Panc1 (cell line): Measurements from ENCODE around the gene KLF6. TPM values are rescaled to one million over a fixed set of nuclear protein-coding genes. Genes with fewer than 3 reads are reported as not detected.

Source experiments
- ATAC-seq: fragments of 200-7000 bp; cut with Tn5 transposase; 2 replicates; pipeline ENCODE4 v1.9.1; 2020; ENCODE audit warnings: mild to moderate bottlenecking, moderate library complexity
- BruUV-seq: library from RNA; stranded (reverse); fragments of 400-500 nt; replicated peaks from 2 replicates; lab custom pipeline; 2021; lab: Mats Ljungman, UMichigan
- CTCF ChIA-PET: fragments of 300-600 bp; sonication (Branson Sonifier 250); formaldehyde crosslinking; loops from one replicate; lab custom pipeline; 2022; ENCODE audit warnings: antibody characterized with exemption; lab: Charles Lee
- POLR2A ChIA-PET: fragments of 300-600 bp; sonication (Branson Sonifier 250); formaldehyde crosslinking; loops from one replicate; lab custom pipeline; 2022; ENCODE audit warnings: antibody characterized with exemption; lab: Charles Lee
- DNase-seq: peaks from one replicate; pipeline ENCODE4 v3.0.0-alpha.2; 2010; ENCODE audit warnings: low read depth, low spot score
- H3K27ac ChIP-seq: 2 replicates; pipeline ENCODE4 v1.5.1; 2011; ENCODE audit warnings: mild to moderate bottlenecking, low read length, inconsistent platforms
- H3K27me3 ChIP-seq: fragments of 200-500 bp; sonication (Bioruptor generic); 2 replicates; pipeline ENCODE4 v1.6.0; 2014; ENCODE audit warnings: low read length, inconsistent platforms; ENCODE audit not compliant: control insufficient read depth, insufficient read depth
- H3K36me3 ChIP-seq: fragments of 200-500 bp; sonication (Bioruptor generic); 2 replicates; pipeline ENCODE4 v1.5.1; 2014; ENCODE audit warnings: inconsistent platforms, mild to moderate bottlenecking, low read length, moderate library complexity; ENCODE audit not compliant: control insufficient read depth, insufficient read depth
- H3K4me1 ChIP-seq: 2 replicates; pipeline ENCODE4 v1.5.1; 2011; ENCODE audit warnings: inconsistent platforms, mild to moderate bottlenecking, low read length, moderate library complexity; ENCODE audit not compliant: control insufficient read depth, insufficient read depth
- H3K4me3 ChIP-seq, 2 experiments: 2 replicates each; pipeline ENCODE4 v1.5.1; 2011 to 2012; ENCODE audit warnings: low read depth in 2 of 2, low read length in 2 of 2, mild to moderate bottlenecking in 2 of 2, inconsistent platforms in 1 of 2, moderate library complexity in 1 of 2
- H3K9me3 ChIP-seq: fragments of 200-500 bp; sonication (Bioruptor generic); 2 replicates; pipeline ENCODE4 v1.5.1; 2014; ENCODE audit warnings: low read depth, mild to moderate bottlenecking, inconsistent platforms, low read length, moderate library complexity; ENCODE audit not compliant: control insufficient read depth, insufficient read depth
- POLR2AphosphoS5 ChIP-seq: IDR thresholded peaks from 2 replicates; pipeline ENCODE4 v1.6.1; 2012; ENCODE audit warnings: mild to moderate bottlenecking, low read depth, low read length, moderate library complexity
- SIN3A ChIP-seq: IDR thresholded peaks from 2 replicates; pipeline ENCODE4 v1.6.1; 2012; ENCODE audit warnings: low read depth, mild to moderate bottlenecking, low read length, moderate library complexity, borderline replicate concordance; ENCODE audit not compliant: insufficient read depth
- TCF7L2 ChIP-seq: IDR thresholded peaks from 2 replicates; pipeline ENCODE4 v1.6.1; 2011; ENCODE audit warnings: mild to moderate bottlenecking, low read depth, low read length, inconsistent platforms
- in situ Hi-C: cut with HindIII; loops from 2 replicates; pipeline ENCODE4 v1.10.0; 2016; ENCODE audit warnings: low sequenced_read_pairs, low pct_unique_long_range_greater_than_20kb
- intact Hi-C: fragments of 100-400 bp; cut with micrococcal nuclease; formaldehyde crosslinking; loops from one replicate; pipeline ENCODE4 v1.10.0; 2022; ENCODE audit not compliant: unreplicated experiment
- total RNA-seq: library from RNA; stranded (reverse); gene quantifications from one replicate; pipeline ENCODE4 v1.2.1, GENCODE V29; 2021; ENCODE audit not compliant: unreplicated experiment
- TF ChIP-seq, protein P1 (sequence below), 2 experiments: IDR thresholded peaks; 2 replicates each; pipeline ENCODE4 v1.6.1; 2011 to 2012; ENCODE audit warnings: low read depth in 2 of 2, control low read depth in 1 of 2, low read length in 1 of 2, mild to moderate bottlenecking in 1 of 2, moderate library complexity in 1 of 2; ENCODE audit not compliant: insufficient read depth in 1 of 2
- TF ChIP-seq, protein P2 (sequence below): fragments of 450-650 bp; IDR thresholded peaks from 2 replicates; pipeline ENCODE4 v1.5.1; 2017; ENCODE audit warnings: mild to moderate bottlenecking

KLF6 gene
- total RNA-seq, 1 experiment from 2014 or later, result 177 TPM

DNA sequence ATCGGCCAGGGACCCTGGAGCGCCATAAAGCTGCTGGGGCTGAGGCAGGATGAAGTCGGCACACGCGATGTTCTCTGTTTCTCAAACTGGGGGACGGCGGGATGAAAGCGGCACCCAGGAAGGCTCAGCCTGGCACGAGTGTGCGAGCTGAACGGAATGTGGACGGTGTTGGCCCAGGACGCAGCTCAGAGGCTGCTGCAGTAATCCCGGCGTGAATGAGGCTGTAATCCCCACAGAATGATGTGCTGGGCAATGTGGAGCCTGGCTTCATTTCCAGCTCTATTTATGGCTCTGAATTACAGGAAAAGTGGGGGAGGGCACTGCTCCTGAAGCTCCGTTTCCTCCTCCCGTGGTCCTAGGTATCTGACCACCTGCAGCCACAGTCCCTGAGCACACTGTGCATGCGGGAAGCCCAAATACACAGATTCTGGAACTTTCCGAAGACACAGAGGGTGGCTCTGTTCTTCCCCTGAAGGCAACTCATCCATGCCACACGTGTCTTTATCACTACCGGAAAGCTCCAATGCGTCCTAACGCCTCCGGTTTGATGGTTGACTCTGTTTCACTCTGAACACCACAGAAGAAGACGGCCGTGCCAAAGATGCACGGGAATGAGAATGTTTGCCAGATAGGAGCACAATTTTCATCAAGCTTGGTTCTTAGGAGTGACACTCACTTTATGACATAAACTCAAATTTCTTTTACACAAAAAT, 37.6 kb downstream of the KLF6 start:
- H3K9me3 ChIP-seq, result no peaks in the 10 kb centered on the region
- H3K4me3 ChIP-seq, result no peak overlapping the region
- BruUV-seq, result no TSS peak
- H3K36me3 ChIP-seq, result no peaks in the 10 kb centered on the region
- peaks cover 29% of the 10 kb centered on the region for H3K4me1 ChIP-seq
- no peak for DNase-seq
- ChIA-PET CTCF (interaction anchor here (0.6 kb wide), 1 partner anchor 27 kb away, joined by 9 read pairs; no protein-coding TSS in a partner anchor), POLR2A (interaction anchor here (0.6 kb wide), 2 partner anchors 64 to 151 kb away, joined by 3 to 6 read pairs; no protein-coding TSS in a partner anchor)
- H3K27ac ChIP-seq, result peak overlapping the region; percentile 74
- ATAC-seq, result peak; percentile 47
- intact Hi-C loops, result no loop called here
- no peak for TF ChIP-seq SIN3A
- TF ChIP-seq, protein P1, sequence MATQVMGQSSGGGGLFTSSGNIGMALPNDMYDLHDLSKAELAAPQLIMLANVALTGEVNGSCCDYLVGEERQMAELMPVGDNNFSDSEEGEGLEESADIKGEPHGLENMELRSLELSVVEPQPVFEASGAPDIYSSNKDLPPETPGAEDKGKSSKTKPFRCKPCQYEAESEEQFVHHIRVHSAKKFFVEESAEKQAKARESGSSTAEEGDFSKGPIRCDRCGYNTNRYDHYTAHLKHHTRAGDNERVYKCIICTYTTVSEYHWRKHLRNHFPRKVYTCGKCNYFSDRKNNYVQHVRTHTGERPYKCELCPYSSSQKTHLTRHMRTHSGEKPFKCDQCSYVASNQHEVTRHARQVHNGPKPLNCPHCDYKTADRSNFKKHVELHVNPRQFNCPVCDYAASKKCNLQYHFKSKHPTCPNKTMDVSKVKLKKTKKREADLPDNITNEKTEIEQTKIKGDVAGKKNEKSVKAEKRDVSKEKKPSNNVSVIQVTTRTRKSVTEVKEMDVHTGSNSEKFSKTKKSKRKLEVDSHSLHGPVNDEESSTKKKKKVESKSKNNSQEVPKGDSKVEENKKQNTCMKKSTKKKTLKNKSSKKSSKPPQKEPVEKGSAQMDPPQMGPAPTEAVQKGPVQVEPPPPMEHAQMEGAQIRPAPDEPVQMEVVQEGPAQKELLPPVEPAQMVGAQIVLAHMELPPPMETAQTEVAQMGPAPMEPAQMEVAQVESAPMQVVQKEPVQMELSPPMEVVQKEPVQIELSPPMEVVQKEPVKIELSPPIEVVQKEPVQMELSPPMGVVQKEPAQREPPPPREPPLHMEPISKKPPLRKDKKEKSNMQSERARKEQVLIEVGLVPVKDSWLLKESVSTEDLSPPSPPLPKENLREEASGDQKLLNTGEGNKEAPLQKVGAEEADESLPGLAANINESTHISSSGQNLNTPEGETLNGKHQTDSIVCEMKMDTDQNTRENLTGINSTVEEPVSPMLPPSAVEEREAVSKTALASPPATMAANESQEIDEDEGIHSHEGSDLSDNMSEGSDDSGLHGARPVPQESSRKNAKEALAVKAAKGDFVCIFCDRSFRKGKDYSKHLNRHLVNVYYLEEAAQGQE (IDR thresholded peaks at IDR 0.05; ENCODE audit: insufficient read depth in 1 of 2, low read depth in 2 of 2, low read length in 1 of 2), result no peak
- TF ChIP-seq, protein P2, sequence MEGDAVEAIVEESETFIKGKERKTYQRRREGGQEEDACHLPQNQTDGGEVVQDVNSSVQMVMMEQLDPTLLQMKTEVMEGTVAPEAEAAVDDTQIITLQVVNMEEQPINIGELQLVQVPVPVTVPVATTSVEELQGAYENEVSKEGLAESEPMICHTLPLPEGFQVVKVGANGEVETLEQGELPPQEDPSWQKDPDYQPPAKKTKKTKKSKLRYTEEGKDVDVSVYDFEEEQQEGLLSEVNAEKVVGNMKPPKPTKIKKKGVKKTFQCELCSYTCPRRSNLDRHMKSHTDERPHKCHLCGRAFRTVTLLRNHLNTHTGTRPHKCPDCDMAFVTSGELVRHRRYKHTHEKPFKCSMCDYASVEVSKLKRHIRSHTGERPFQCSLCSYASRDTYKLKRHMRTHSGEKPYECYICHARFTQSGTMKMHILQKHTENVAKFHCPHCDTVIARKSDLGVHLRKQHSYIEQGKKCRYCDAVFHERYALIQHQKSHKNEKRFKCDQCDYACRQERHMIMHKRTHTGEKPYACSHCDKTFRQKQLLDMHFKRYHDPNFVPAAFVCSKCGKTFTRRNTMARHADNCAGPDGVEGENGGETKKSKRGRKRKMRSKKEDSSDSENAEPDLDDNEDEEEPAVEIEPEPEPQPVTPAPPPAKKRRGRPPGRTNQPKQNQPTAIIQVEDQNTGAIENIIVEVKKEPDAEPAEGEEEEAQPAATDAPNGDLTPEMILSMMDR, result no peak
- TF ChIP-seq POLR2AphosphoS5, result no peak
- no peak for TF ChIP-seq TCF7L2
- H3K27me3 ChIP-seq, result no peaks in the 10 kb centered on the region
- in situ Hi-C loops, result no loop called here

DNA sequence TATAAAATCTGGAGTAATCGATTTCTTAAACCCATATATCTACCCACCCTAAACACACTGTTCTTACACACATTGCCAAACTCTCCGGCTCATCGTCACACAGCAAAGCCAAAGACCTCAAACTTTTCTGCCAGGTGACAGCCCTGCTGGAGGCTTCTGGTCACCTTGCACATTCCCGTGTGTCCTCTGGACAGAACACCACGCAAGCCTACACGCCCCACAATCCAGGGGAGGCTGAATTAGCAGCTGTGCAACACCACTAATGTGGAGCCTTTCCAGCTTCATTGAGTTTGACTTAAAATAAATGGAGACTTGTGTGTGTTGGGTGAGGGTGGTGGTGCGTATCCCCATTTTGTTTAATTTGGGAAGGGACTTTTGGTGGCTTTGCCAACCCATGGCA, 38.4 kb downstream of the KLF6 start:
- Histone ChIP-seq H3K27me3 (no peaks in the 10 kb centered on the region), H3K27ac (no peak overlapping the region), H3K36me3 (no peaks in the 10 kb centered on the region), H3K4me3 (no peak overlapping the region), H3K4me1 (peaks cover 29% of the 10 kb centered on the region), H3K9me3 (no peaks in the 10 kb centered on the region; the same call in 1 of the 2 replicates)
- CTCF ChIA-PET, result no interaction called here
- DNase-seq, result no peak
- in situ Hi-C loops, result no loop called here
- ATAC-seq, result no peak
- intact Hi-C loops, result no loop called here
- no TSS peak for BruUV-seq
- TF ChIP-seq, protein P2, result no peak
- TF ChIP-seq POLR2AphosphoS5 (no peak), SIN3A (no peak), TCF7L2 (no peak)
- TF ChIP-seq, protein P1 (IDR thresholded peaks at IDR 0.05; ENCODE audit: insufficient read depth in 1 of 2, low read depth in 2 of 2, low read length in 1 of 2), result no peak
- POLR2A ChIA-PET, result no interaction called here
